WTC11 (cell line): ENCODE measurements around the gene RGS6. TPM values are rescaled to one million over a fixed set of nuclear protein-coding genes. Genes with fewer than 3 reads are reported as not detected.

Experiments
- ATAC-seq: fragments of 200-7000 bp; cut with Tn5 transposase; 2 replicates; pipeline ENCODE4 v1.10.0; 2021; ENCODE audit warnings: mild to moderate bottlenecking, moderate library complexity
- CTCF ChIA-PET: fragments of 300-600 bp; sonication (Branson Sonifier 250); formaldehyde crosslinking; loops from one replicate; lab custom pipeline; 2021; ENCODE audit warnings: antibody characterized with exemption; lab: Charles Lee
- POLR2A ChIA-PET: fragments of 350-600 bp; sonication (Branson Sonifier 250); formaldehyde crosslinking; loops from one replicate; lab custom pipeline; 2021; ENCODE audit warnings: antibody characterized with exemption; lab: Charles Lee
- DNase-seq: peaks from one replicate; pipeline ENCODE4 v3.0.0; 2021; ENCODE audit warnings: low spot score
- H3K27ac Mint-ChIP-seq: 2 replicates; pipeline ENCODE4 v1.8.0; 2021; ENCODE audit warnings: mixed read lengths
- H3K27me3 Mint-ChIP-seq: 2 replicates; pipeline ENCODE4 v1.8.0; 2021; ENCODE audit warnings: low read depth, mild to moderate bottlenecking, moderate library complexity, mixed read lengths
- H3K36me3 Mint-ChIP-seq: 2 replicates; pipeline ENCODE4 v1.8.0; 2021; ENCODE audit warnings: mixed read lengths
- H3K4me1 Mint-ChIP-seq: 2 replicates; pipeline ENCODE4 v1.8.0; 2022; ENCODE audit warnings: mixed read lengths
- H3K4me3 Mint-ChIP-seq: 2 replicates; pipeline ENCODE4 v1.8.0; 2021; ENCODE audit warnings: mild to moderate bottlenecking, moderate library complexity, mixed read lengths
- H3K9me3 Mint-ChIP-seq: 2 replicates; pipeline ENCODE4 v1.8.0; 2021; ENCODE audit warnings: mixed read lengths
- CDX4 ChIP-seq: fragments of 250-450 bp; sonication (Bioruptor Pico); IDR thresholded peaks from 2 replicates; pipeline ENCODE4 v1.9.0; 2021; ENCODE audit warnings: moderate library complexity, mild to moderate bottlenecking, inconsistent platforms, borderline replicate concordance
- CREB1 ChIP-seq: sonication (generic); formaldehyde crosslinking; IDR thresholded peaks from 2 replicates; pipeline ENCODE4 v1.8.0; 2023; ENCODE audit warnings: mild to moderate bottlenecking, missing genetic modification reagents
- E2F1 ChIP-seq: sonication (generic); formaldehyde crosslinking; IDR thresholded peaks from 2 replicates; pipeline ENCODE4 v1.8.0; 2022; ENCODE audit warnings: mild to moderate bottlenecking, missing genetic modification reagents
- ESRRA ChIP-seq: sonication (generic); formaldehyde crosslinking; IDR thresholded peaks from 2 replicates; pipeline ENCODE4 v1.8.1; 2022; ENCODE audit warnings: mild to moderate bottlenecking, missing genetic modification reagents, borderline replicate concordance
- GABPB1 ChIP-seq: sonication (generic); formaldehyde crosslinking; IDR thresholded peaks from 2 replicates; pipeline ENCODE4 v1.8.1; 2023; ENCODE audit warnings: mild to moderate bottlenecking, missing genetic modification reagents
- GTF2I ChIP-seq: fragments of 250-450 bp; sonication (Bioruptor Pico); conservative IDR thresholded peaks from 2 replicates; pipeline ENCODE4 v1.4.0; 2021; ENCODE audit warnings: mild to moderate bottlenecking
- HMGXB4 ChIP-seq: sonication (generic); formaldehyde crosslinking; IDR thresholded peaks from 2 replicates; pipeline ENCODE4 v1.8.1; 2023; ENCODE audit warnings: mild to moderate bottlenecking, moderate library complexity, missing genetic modification reagents
- MYBL2 ChIP-seq: sonication (generic); formaldehyde crosslinking; IDR thresholded peaks from 2 replicates; pipeline ENCODE4 v1.8.1; 2023; ENCODE audit warnings: mild to moderate bottlenecking, moderate library complexity, missing genetic modification reagents
- NFATC4 ChIP-seq: fragments of 250-450 bp; sonication (Bioruptor Pico); IDR thresholded peaks from 2 replicates; pipeline ENCODE4 v1.9.0; 2021; ENCODE audit warnings: mild to moderate bottlenecking
- ZNF121 ChIP-seq: sonication (generic); formaldehyde crosslinking; IDR thresholded peaks from 2 replicates; pipeline ENCODE4 v1.8.0; 2023; ENCODE audit warnings: missing genetic modification reagents
- ZNF263 ChIP-seq: sonication (generic); formaldehyde crosslinking; IDR thresholded peaks from 2 replicates; pipeline ENCODE4 v1.8.1; 2022; ENCODE audit warnings: low read depth, mild to moderate bottlenecking, moderate library complexity, missing genetic modification reagents
- ZNF317 ChIP-seq: sonication (generic); formaldehyde crosslinking; IDR thresholded peaks from 2 replicates; pipeline ENCODE4 v1.8.1; 2023; ENCODE audit warnings: low read depth, mild to moderate bottlenecking, moderate library complexity, missing genetic modification reagents, borderline replicate concordance
- ZNF423 ChIP-seq: fragments of 250-450 bp; sonication (Bioruptor Pico); IDR thresholded peaks from 2 replicates; pipeline ENCODE4 v2.1.2; 2022; ENCODE audit warnings: mild to moderate bottlenecking, moderate library complexity
- ZNF425 ChIP-seq: fragments of 250-450 bp; sonication (Bioruptor Pico); conservative IDR thresholded peaks from 2 replicates; pipeline ENCODE4 v1.9.0; 2021; ENCODE audit warnings: mild to moderate bottlenecking
- ZNF671 ChIP-seq: fragments of 250-450 bp; sonication (Bioruptor Pico); IDR thresholded peaks from 2 replicates; pipeline ENCODE4 v1.8.0; 2021; ENCODE audit warnings: mild to moderate bottlenecking
- total RNA-seq: library from RNA; stranded (reverse); gene quantifications from 3 replicates; pipeline ENCODE4 v1.2.3, GENCODE V29; 2021

The RGS6 gene
- total RNA-seq, 1 experiment from 2014 or later: 1.0 TPM

DNA sequence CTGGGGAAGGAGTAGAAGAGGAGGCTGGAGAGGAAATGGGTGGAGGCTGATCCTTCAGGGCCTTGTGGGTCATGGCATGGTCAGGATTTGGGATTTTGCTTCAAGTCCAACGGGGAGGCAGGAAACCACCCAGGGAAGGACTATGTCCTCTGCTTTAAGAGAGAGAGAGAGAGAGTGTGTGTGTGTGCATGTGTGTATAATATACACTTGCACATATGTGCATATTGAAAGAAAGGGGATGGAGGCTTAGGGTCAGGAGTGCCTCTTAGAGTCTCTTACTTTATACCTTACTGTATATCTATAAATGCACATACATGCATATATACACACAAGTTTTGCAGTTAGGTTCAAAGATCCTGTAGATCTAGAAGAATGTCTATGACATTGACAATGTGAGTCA lies 94.8 kb downstream of the RGS6 start:
- peaks cover 8% of the 10 kb centered on the region for H3K4me1 Mint-ChIP-seq

GRCh38 chr14:72033365-72033764 lies 101.1 kb downstream of the RGS6 start:
- POLR2A ChIA-PET: no interaction called here

More for the DNA sequence above, 94.8 kb downstream of the RGS6 start:
- DNase-seq (no peak), ATAC-seq (no peak)
- Mint-ChIP-seq H3K9me3 (peaks cover 6% of the 10 kb centered on the region), H3K27ac (no peak overlapping the region), H3K36me3 (no peaks in the 10 kb centered on the region), H3K4me3 (no peak overlapping the region), H3K27me3 (no peaks in the 10 kb centered on the region)
- CTCF ChIA-PET: no interaction called here
- POLR2A ChIA-PET: no interaction called here
- no peak for TF ChIP-seq ESRRA (CRISPR knock-in tag)
- TF ChIP-seq ZNF317: no peak
- no peak for TF ChIP-seq GABPB1 (CRISPR knock-in tag)
- TF ChIP-seq GTF2I (CRISPR knock-in tag): no peak
- TF ChIP-seq CREB1 (CRISPR knock-in tag): no peak
- no peak for TF ChIP-seq CDX4 (CRISPR knock-in tag)
- no peak for TF ChIP-seq E2F1 (CRISPR knock-in tag)
- no peak for TF ChIP-seq ZNF671 (CRISPR knock-in tag)
- TF ChIP-seq ZNF263 (CRISPR knock-in tag): no peak
- no peak for TF ChIP-seq ZNF425 (CRISPR knock-in tag)
- no peak for TF ChIP-seq MYBL2 (CRISPR knock-in tag)

More at GRCh38 chr14:72033365-72033764, 101.1 kb downstream of the RGS6 start:
- H3K27ac Mint-ChIP-seq: no peak overlapping the region
- ATAC-seq (no peak), DNase-seq (no peak)
- CTCF ChIA-PET: no interaction called here
- no peak for TF ChIP-seq HMGXB4 (CRISPR knock-in tag)
- 0 out of 2 replicates have a peak, but pooled peaks have one; percentile 52 for TF ChIP-seq ZNF121 (CRISPR knock-in tag)
- no peak for TF ChIP-seq CREB1 (CRISPR knock-in tag)
- TF ChIP-seq CDX4 (CRISPR knock-in tag): no peak
- no peak for TF ChIP-seq ZNF423 (CRISPR knock-in tag)
- no peak for TF ChIP-seq NFATC4 (CRISPR knock-in tag)
- peaks cover 3% of the 10 kb centered on the region; the same call in 1 of the 2 replicates for H3K36me3 Mint-ChIP-seq
- no peaks in the 10 kb centered on the region for H3K27me3 Mint-ChIP-seq
- no peak overlapping the region for H3K4me3 Mint-ChIP-seq
- no peaks in the 10 kb centered on the region for H3K4me1 Mint-ChIP-seq
- H3K9me3 Mint-ChIP-seq: peaks cover 9% of the 10 kb centered on the region
